ENCODE data around the gene GLRX3.
"Not testable (repeated sequence)": the region's sequence is repeated elsewhere in the genome, so short reads cannot be mapped to it uniquely, and the experiment has no call there.

GLRX3 gene

DNA sequence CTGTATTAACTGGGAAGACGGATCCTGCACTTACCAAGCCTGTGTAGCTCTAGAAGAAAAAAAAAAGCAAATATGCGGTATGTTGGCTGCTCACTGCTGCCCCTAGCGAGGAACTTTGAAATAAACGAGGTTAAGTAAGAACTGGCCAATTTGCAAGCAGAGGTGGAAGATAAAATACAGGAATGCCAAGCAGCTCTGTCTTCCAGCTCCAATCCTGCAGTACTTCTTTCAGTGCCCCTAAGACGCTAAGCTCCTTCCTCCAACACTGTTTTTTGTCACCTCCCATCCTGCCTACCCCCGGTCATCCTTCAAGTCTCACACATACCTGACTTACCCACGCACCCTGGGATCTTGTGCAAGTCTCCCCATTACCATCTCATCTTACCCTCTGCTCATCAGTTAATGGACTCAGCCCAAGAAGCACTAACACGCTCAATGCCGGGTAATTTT is 26.4 kb upstream of the GLRX3 start:
- H3K27me3 ChIP-seq (replicated peaks; ENCODE audit: control insufficient read depth, insufficient read depth, low read length), result no peaks in the 10 kb centered on the region
- peak; percentile 51 for DNase-seq (ENCODE audit: extremely low read depth, insufficient read length)
- H3K4me3 ChIP-seq (replicated peaks; ENCODE audit: low read depth, low read length), result peak overlapping the region; percentile 93
- no peaks in the 10 kb centered on the region; the same call in 1 of the 2 replicates for H3K36me3 ChIP-seq (ENCODE audit: control insufficient read depth, insufficient read depth, low read length)
- TF ChIP-seq, protein P1, sequence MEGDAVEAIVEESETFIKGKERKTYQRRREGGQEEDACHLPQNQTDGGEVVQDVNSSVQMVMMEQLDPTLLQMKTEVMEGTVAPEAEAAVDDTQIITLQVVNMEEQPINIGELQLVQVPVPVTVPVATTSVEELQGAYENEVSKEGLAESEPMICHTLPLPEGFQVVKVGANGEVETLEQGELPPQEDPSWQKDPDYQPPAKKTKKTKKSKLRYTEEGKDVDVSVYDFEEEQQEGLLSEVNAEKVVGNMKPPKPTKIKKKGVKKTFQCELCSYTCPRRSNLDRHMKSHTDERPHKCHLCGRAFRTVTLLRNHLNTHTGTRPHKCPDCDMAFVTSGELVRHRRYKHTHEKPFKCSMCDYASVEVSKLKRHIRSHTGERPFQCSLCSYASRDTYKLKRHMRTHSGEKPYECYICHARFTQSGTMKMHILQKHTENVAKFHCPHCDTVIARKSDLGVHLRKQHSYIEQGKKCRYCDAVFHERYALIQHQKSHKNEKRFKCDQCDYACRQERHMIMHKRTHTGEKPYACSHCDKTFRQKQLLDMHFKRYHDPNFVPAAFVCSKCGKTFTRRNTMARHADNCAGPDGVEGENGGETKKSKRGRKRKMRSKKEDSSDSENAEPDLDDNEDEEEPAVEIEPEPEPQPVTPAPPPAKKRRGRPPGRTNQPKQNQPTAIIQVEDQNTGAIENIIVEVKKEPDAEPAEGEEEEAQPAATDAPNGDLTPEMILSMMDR (IDR thresholded peaks at IDR 0.05; ENCODE audit: insufficient read depth, low read length, poor library complexity, severe bottlenecking), result peak; percentile 81

DNA sequence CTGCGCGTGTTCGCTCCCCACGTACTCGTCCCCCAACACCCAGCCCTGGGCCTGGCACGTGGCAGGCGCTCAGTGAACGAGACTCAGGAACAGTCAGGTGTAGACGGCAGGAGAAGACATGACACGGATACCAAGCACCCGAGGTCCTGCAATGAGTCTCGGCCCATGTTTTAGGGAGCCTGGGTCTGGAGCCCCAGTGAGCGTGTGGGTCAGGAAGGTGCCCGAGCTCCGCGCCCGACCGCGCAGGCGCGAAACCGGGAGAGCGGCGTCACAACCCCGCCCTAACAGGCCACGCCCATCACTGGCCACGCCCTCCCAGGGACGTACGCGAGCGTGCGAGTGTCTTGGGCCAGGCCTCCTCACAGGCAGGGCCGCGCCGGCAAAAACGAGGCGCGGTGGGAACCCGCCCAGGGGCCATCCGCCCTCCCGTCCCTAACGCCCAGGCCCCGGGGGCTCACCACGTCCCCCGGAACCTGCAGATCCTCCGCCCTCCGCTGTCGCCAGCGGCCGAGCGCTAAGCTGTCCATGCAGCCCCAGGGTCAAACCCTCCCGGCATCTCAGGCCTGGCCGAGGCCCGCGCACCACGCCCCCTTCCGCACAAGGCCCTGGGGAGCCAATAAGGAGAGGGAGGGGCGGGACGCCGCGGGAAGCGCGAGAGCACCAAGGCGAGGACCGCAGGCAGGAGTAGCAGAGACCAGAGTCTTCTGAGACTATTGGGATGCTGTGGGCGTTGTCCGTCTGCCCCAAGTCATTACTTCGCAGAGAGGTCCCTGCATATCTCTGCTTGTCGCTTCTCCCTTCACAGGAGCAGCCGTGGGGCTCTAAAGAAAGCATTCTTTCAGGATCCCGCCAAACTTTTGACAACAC is 25.7 kb upstream of the GLRX3 start, which contains the start of gene C10orf143:
C10orf143 (minus strand) TSS at position 585 of the 867 bp plus-strand sequence; CDS start at position 527, 58 bp downstream.
- Histone ChIP-seq H3K27me3 (replicated peaks; ENCODE audit: control insufficient read depth, insufficient read depth, low read length) (no peaks in the 10 kb centered on the region), H3K4me3 (replicated peaks; ENCODE audit: low read depth, low read length) (peak within 1 kb of the TSS; percentile 93), H3K36me3 (ENCODE audit: control insufficient read depth, insufficient read depth, low read length) (no peaks in the 10 kb centered on the region; the same call in 1 of the 2 replicates)
- TF ChIP-seq, protein P1 (IDR thresholded peaks at IDR 0.05; ENCODE audit: insufficient read depth, low read length, poor library complexity, severe bottlenecking), result no peak
- DNase-seq (ENCODE audit: extremely low read depth, insufficient read length), result peak; percentile 98

DNA sequence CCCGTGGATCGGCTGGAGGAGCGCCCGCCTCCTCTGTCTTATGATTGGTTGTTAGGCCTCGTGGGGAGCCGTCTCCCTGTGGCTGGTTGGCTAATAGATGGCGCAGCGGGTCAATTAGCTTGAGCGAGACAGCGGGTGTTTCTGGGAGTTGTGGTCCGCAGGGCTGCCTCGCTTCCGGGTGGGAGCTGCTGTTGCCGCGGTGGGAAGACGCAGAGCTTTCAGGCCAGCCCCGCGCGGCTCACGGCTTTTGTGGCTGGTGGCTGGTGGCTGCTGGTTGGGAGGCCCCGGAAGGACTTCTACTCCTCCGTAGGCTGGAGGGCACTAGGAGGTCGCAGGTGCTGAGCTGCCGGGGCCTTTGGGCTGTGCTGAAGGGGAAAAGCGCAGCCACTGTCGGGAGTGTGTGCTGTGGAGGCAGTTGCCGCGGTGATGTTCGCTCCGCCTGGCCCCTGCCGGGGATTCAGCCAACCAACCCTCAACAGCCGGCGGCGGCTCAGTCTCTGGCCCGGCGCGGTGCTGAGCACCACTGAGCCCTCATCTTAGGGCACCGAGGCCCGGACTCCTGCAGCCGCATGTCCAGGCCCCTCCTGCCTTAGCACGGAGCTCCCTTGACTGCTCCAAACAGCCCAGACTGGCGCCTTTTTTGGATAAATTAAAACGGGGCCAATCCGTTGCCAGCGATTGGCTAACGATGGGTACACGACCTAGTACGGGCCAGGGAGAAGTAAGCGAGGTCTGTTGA is 24.9 kb upstream of the GLRX3 start:
- Histone ChIP-seq H3K27me3 (replicated peaks; ENCODE audit: control insufficient read depth, insufficient read depth, low read length) (no peaks in the 10 kb centered on the region), H3K36me3 (ENCODE audit: control insufficient read depth, insufficient read depth, low read length) (no peaks in the 10 kb centered on the region), H3K4me3 (replicated peaks; ENCODE audit: low read depth, low read length) (peak overlapping the region; percentile 93)
- peak; percentile 92 for DNase-seq (ENCODE audit: extremely low read depth, insufficient read length)
- TF ChIP-seq, protein P1 (IDR thresholded peaks at IDR 0.05; ENCODE audit: insufficient read depth, low read length, poor library complexity, severe bottlenecking), result no peak

- peak; percentile 30 for DNase-seq (ENCODE audit: extremely low read depth, insufficient read length)
- Histone ChIP-seq H3K4me3 (replicated peaks; ENCODE audit: low read depth, low read length) (peak overlapping the region; percentile 93), H3K27me3 (replicated peaks; ENCODE audit: control insufficient read depth, insufficient read depth, low read length) (no peaks in the 10 kb centered on the region), H3K36me3 (ENCODE audit: control insufficient read depth, insufficient read depth, low read length) (no peaks in the 10 kb centered on the region)
- TF ChIP-seq, protein P1 (IDR thresholded peaks at IDR 0.05; ENCODE audit: insufficient read depth, low read length, poor library complexity, severe bottlenecking), result no peak
These were observed 24.4 kb upstream of the GLRX3 start for GRCh38 chr10:130111852-130112180.

DNA sequence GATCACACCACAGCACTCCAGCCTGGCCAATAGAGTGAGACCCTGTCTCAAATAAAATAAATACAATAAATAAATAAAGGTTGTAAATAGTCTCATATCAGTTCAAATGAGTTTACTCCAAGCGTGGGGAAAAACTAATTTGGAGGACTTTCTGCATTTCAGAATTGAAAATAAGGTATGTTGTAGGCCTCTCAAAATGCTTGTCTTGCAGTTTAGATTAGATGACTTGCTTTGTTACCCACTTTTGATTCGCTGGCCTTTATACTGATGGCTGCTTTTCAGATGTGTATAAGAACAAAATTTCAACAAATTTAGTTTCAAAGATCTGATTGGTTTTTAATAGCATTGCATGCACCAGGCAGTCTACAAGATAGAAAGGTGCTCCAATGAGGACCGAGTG is 23.4 kb upstream of the GLRX3 start:
- DNase-seq (ENCODE audit: extremely low read depth, insufficient read length), result no peak
- Histone ChIP-seq H3K36me3 (ENCODE audit: control insufficient read depth, insufficient read depth, low read length) (no peaks in the 10 kb centered on the region), H3K4me3 (replicated peaks; ENCODE audit: low read depth, low read length) (no peak overlapping the region), H3K27me3 (replicated peaks; ENCODE audit: control insufficient read depth, insufficient read depth, low read length) (no peaks in the 10 kb centered on the region)
- TF ChIP-seq, protein P1 (IDR thresholded peaks at IDR 0.05; ENCODE audit: insufficient read depth, low read length, poor library complexity, severe bottlenecking), result no peak

- H3K36me3 ChIP-seq (ENCODE audit: control insufficient read depth, insufficient read depth, low read length); DNase-seq (ENCODE audit: extremely low read depth, insufficient read length); H3K27me3 ChIP-seq (replicated peaks; ENCODE audit: control insufficient read depth, insufficient read depth, low read length); H3K4me3 ChIP-seq (replicated peaks; ENCODE audit: low read depth, low read length): not testable (repeated sequence)
These were observed 19.2 kb upstream of the GLRX3 start for GRCh38 chr10:130116942-130117341.

DNA sequence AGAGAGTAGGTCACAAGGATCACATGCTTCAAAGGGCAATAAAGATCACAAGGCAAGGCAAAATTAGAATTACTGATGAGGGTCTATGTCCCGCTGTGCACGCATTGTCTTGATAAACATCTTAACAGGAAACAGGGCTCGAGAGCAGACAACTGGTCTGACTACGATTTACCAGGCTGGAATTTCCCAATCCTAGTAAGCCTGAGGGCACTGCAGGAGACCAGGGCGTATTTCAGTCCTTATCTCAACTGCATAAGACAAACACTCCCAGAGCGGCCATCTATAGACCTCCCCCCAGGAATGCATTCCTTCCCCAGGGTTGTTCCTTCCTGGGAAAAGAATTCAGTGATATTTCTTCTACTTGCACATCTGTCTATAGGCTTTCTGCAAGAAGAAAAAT is 18.7 kb upstream of the GLRX3 start:
- not testable (repeated sequence) for H3K4me3 ChIP-seq (replicated peaks; ENCODE audit: low read depth, low read length); H3K36me3 ChIP-seq (ENCODE audit: control insufficient read depth, insufficient read depth, low read length); DNase-seq (ENCODE audit: extremely low read depth, insufficient read length); H3K27me3 ChIP-seq (replicated peaks; ENCODE audit: control insufficient read depth, insufficient read depth, low read length)

Measured in GM06990 (cell line).